ENCODE data around the gene FCN1.

Gene FCN1

GRCh38 chr9:134880484-134881312 lies 37.0 kb downstream of the FCN1 start, which contains the start of gene FCN2:
FCN2 (plus strand) TSS chr9:134880810; CDS start chr9:134880822, 12 bp downstream.
- CTCF ChIA-PET: no interaction called here
- TF ChIP-seq CTCF (IDR thresholded peaks at IDR 0.05; ENCODE audit: control extremely low read depth, extremely low read depth, low read depth, missing control alignments): no peak
- DNase-seq (ENCODE audit: extremely low spot score): no peak
- POLR2A ChIA-PET: no interaction called here

GRCh38 chr9:134879664-134880483 lies 37.8 kb downstream of the FCN1 start:
- ChIA-PET CTCF (no interaction called here), POLR2A (no interaction called here)
- TF ChIP-seq CTCF (IDR thresholded peaks at IDR 0.05; ENCODE audit: control extremely low read depth, extremely low read depth, low read depth, missing control alignments): no peak
- DNase-seq (ENCODE audit: extremely low spot score): no peak

- no peak for TF ChIP-seq CTCF (IDR thresholded peaks at IDR 0.05; ENCODE audit: control extremely low read depth, extremely low read depth, low read depth, missing control alignments)
- no peak for DNase-seq (ENCODE audit: extremely low spot score)
- CTCF ChIA-PET: no interaction called here
- POLR2A ChIA-PET: no interaction called here
Observed at GRCh38 chr9:134877541-134877940, 40.2 kb downstream of the FCN1 start.

GRCh38 chr9:134875371-134875770 lies 42.3 kb downstream of the FCN1 start:
- no peak for TF ChIP-seq CTCF (IDR thresholded peaks at IDR 0.05; ENCODE audit: control extremely low read depth, extremely low read depth, low read depth, missing control alignments)
- POLR2A ChIA-PET: no interaction called here
- CTCF ChIA-PET: interaction anchor here (2.7 kb wide), 1 partner anchor 13 kb away, joined by 7 read pairs; no protein-coding TSS in a partner anchor
- DNase-seq (ENCODE audit: extremely low spot score): no peak

GRCh38 chr9:134872482-134873231 lies 45.1 kb downstream of the FCN1 start:
- TF ChIP-seq CTCF (IDR thresholded peaks at IDR 0.05; ENCODE audit: control extremely low read depth, extremely low read depth, low read depth, missing control alignments): no peak
- ChIA-PET POLR2A (no interaction called here), CTCF (no interaction called here)
- no peak for DNase-seq (ENCODE audit: extremely low spot score)

GRCh38 chr9:134871697-134872340 lies 45.9 kb downstream of the FCN1 start:
- no peak for TF ChIP-seq CTCF (IDR thresholded peaks at IDR 0.05; ENCODE audit: control extremely low read depth, extremely low read depth, low read depth, missing control alignments)
- ChIA-PET POLR2A (no interaction called here), CTCF (no interaction called here)
- DNase-seq (ENCODE audit: extremely low spot score): no peak
